GM21515 (cell line): ENCODE results near the gene SFXN2.
"Not testable (repeated sequence)": the region's sequence is repeated elsewhere in the genome, so short reads cannot be mapped to it uniquely, and the experiment has no call there.

ENCODE experiments used
- ATAC-seq: cut with Tn5 transposase; IDR thresholded peaks from one replicate; pipeline ENCODE4 v1.9.1; 2021; ENCODE audit not compliant: unreplicated experiment

SFXN2 gene

GRCh38 chr10:102752266-102752930, 38.0 kb downstream of the SFXN2 start:
- no peak for ATAC-seq

GRCh38 chr10:102752934-102753664, 38.7 kb downstream of the SFXN2 start:
- ATAC-seq, result no peak

GRCh38 chr10:102753718-102754117, 39.3 kb downstream of the SFXN2 start:
- ATAC-seq, result no peak

GRCh38 chr10:102757323-102757722, 42.9 kb downstream of the SFXN2 start:
- ATAC-seq, result no peak

GRCh38 chr10:102758240-102758932, 44.0 kb downstream of the SFXN2 start:
- ATAC-seq, result no peak

GRCh38 chr10:102758933-102759262, 44.5 kb downstream of the SFXN2 start:
- ATAC-seq, result not testable (repeated sequence)

- ATAC-seq, result no peak
Observed at GRCh38 chr10:102759497-102760210, 45.2 kb downstream of the SFXN2 start.

GRCh38 chr10:102761981-102762380, 47.5 kb downstream of the SFXN2 start:
- no peak for ATAC-seq

- ATAC-seq, result no peak
Observed at GRCh38 chr10:102762401-102763015, 48.1 kb downstream of the SFXN2 start.

GRCh38 chr10:102763037-102763607, 48.7 kb downstream of the SFXN2 start:
- no peak for ATAC-seq

GRCh38 chr10:102764470-102765161, 50.2 kb downstream of the SFXN2 start:
- no peak for ATAC-seq

GRCh38 chr10:102765336-102765735, 50.9 kb downstream of the SFXN2 start:
- ATAC-seq, result no peak

- no peak for ATAC-seq
Observed at GRCh38 chr10:102767428-102768160, 53.2 kb downstream of the SFXN2 start.

GRCh38 chr10:102769375-102770107, 55.1 kb downstream of the SFXN2 start:
- no peak for ATAC-seq

GRCh38 chr10:102770108-102770482, 55.7 kb downstream of the SFXN2 start:
- no peak for ATAC-seq

GRCh38 chr10:102770792-102771191, 56.4 kb downstream of the SFXN2 start:
- ATAC-seq, result no peak

- no peak for ATAC-seq
Observed at GRCh38 chr10:102773320-102773719, 58.9 kb downstream of the SFXN2 start.

- ATAC-seq, result no peak
Observed at GRCh38 chr10:102773986-102774385, 59.5 kb downstream of the SFXN2 start.
